ENCODE results near the gene JUNB.

JUNB gene

DNA sequence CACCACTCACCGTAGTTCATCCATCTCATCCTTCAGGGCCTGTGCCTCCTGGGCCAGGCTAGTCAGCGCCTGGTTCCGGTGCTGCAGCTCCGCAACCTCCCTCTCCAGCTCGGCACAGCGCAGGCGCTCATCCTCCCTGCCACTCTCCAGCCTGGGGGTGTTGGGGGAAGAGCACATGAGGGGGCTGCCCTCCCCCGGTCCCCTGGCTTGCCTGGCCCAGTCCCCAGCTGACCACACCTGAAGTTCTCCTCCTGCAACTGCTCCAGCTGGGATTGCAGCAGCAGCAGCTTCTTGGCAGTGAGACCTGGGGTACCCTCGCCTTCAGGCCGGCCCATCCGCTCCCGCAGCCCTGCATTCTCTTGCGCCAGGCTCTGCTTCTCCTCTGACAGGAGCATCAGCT is 20.4 kb upstream of the JUNB start:
- DNase-seq (ENCODE audit: low spot score): no peak
- no peak for ATAC-seq (ENCODE audit: low read depth)
- TF ChIP-seq, protein P1, sequence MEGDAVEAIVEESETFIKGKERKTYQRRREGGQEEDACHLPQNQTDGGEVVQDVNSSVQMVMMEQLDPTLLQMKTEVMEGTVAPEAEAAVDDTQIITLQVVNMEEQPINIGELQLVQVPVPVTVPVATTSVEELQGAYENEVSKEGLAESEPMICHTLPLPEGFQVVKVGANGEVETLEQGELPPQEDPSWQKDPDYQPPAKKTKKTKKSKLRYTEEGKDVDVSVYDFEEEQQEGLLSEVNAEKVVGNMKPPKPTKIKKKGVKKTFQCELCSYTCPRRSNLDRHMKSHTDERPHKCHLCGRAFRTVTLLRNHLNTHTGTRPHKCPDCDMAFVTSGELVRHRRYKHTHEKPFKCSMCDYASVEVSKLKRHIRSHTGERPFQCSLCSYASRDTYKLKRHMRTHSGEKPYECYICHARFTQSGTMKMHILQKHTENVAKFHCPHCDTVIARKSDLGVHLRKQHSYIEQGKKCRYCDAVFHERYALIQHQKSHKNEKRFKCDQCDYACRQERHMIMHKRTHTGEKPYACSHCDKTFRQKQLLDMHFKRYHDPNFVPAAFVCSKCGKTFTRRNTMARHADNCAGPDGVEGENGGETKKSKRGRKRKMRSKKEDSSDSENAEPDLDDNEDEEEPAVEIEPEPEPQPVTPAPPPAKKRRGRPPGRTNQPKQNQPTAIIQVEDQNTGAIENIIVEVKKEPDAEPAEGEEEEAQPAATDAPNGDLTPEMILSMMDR (IDR thresholded peaks at IDR 0.05; ENCODE audit: poor library complexity, severe bottlenecking): no peak
- no peaks in the 10 kb centered on the region for H3K9me3 ChIP-seq (ENCODE audit: severe bottlenecking)
- H3K27ac ChIP-seq (ENCODE audit: poor library complexity, severe bottlenecking): no peak overlapping the region
- peaks cover 36% of the 10 kb centered on the region for H3K36me3 ChIP-seq (ENCODE audit: low read depth)
- no peak overlapping the region for H3K4me3 ChIP-seq (ENCODE audit: severe bottlenecking)
- no peaks in the 10 kb centered on the region for H3K4me1 ChIP-seq (ENCODE audit: insufficient read depth, poor library complexity, severe bottlenecking)
- no peaks in the 10 kb centered on the region for H3K27me3 ChIP-seq (ENCODE audit: insufficient read depth, poor library complexity, severe bottlenecking)

DNA sequence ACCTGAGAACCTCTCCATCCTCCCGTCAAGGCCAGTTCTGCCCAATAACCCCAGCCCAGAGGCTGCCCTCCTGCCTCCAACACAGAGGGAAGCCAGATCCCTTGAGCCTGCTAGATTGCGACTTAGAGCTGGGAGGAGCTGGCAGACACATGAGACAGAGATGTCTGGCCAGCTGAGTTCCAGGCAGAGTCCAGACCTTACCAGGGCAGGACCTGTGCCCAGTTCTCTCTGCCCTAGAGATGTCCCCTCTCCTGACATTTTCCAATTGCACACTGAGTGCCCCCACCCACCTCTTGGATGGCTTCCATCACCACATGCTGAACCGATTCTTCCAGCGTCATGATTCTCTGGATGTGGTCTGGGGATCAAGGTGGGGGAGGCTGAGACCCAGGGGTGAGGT is 19.0 kb upstream of the JUNB start:
- no peaks in the 10 kb centered on the region for H3K4me1 ChIP-seq (ENCODE audit: insufficient read depth, poor library complexity, severe bottlenecking)
- no peak overlapping the region for H3K4me3 ChIP-seq (ENCODE audit: severe bottlenecking)
- no peaks in the 10 kb centered on the region for H3K27me3 ChIP-seq (ENCODE audit: insufficient read depth, poor library complexity, severe bottlenecking)
- no peaks in the 10 kb centered on the region for H3K9me3 ChIP-seq (ENCODE audit: severe bottlenecking)
- DNase-seq (ENCODE audit: low spot score): no peak
- TF ChIP-seq, protein P1 (IDR thresholded peaks at IDR 0.05; ENCODE audit: poor library complexity, severe bottlenecking): no peak
- H3K27ac ChIP-seq (ENCODE audit: poor library complexity, severe bottlenecking): no peak overlapping the region
- peaks cover 36% of the 10 kb centered on the region for H3K36me3 ChIP-seq (ENCODE audit: low read depth)
- ATAC-seq (ENCODE audit: low read depth): no peak

DNA sequence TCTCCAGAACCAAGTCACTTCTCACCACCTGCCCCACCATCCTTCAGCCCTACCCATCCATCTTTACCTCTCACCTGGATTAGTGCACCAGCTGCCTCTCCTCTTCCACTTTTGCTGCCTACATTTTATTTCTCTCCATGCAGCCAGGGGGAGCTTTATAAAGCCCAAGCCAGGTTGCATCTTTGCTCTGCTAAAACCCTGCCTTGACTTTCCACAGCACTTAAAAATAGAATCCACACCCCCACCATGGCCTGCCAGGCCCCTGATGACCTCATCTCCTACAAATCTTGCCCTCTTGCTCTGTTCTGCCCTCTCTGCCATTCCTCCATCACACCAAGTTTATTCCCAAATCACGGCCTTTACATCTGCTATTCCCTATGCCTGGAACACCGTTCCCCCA is 17.7 kb upstream of the JUNB start:
- Histone ChIP-seq H3K9me3 (ENCODE audit: severe bottlenecking) (no peaks in the 10 kb centered on the region), H3K36me3 (ENCODE audit: low read depth) (peaks cover 26% of the 10 kb centered on the region), H3K27ac (ENCODE audit: poor library complexity, severe bottlenecking) (no peak overlapping the region), H3K27me3 (ENCODE audit: insufficient read depth, poor library complexity, severe bottlenecking) (no peaks in the 10 kb centered on the region), H3K4me1 (ENCODE audit: insufficient read depth, poor library complexity, severe bottlenecking) (no peaks in the 10 kb centered on the region), H3K4me3 (ENCODE audit: severe bottlenecking) (no peak overlapping the region)
- no peak for ATAC-seq (ENCODE audit: low read depth)
- TF ChIP-seq, protein P1 (IDR thresholded peaks at IDR 0.05; ENCODE audit: poor library complexity, severe bottlenecking): peak; percentile 43
- no peak for DNase-seq (ENCODE audit: low spot score)

DNA sequence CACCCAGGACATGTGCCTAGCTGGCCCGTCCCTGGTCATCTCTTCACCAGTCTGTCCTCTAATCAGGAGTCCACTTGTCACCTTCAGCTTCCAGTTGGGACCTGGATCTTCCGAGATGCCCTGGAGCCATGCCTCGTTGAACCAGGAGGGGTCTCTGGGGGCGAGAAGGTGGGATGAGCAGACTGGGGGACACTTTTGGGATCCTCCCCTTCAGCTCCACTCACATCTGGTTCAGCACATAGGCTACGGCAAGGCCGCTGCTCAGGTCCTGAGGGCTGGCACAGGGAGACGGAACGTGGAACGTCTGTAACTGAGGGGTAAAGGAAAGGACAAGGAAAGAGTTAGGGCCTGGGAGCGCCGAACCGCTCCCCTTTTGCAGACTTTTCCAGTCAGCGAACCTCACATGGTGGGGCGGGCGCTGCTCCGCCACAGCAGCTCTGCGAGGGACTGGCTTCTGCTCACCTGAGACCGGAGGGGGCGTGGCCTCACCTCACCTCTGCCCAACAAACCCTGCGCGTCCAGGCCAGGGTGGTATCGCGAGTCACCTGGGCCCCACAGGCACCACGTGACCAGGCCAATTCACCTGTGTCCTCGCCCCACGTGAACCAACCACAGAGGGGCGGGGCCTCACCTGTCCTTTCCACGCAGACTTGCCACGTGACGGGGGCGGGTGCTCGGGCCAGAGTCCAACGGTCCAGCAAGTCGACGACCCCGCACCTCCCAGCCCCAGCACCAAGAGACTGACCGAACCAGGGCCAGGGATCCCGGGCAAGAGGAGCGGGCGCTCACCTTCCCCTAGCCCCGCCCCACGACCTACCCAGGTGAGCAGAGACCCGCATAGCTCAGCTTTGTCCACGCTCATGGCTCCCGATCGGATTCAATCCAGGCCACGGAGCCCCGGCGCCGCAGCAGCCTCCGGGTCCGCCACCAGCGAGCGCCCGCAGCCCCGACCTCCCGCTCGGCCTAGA is 16.4 kb upstream of the JUNB start, which contains the start of gene HOOK2:
HOOK2 (minus strand) TSS at position 965 of the 968 bp plus-strand sequence; CDS start at position 862, 103 bp downstream.
- H3K9me3 ChIP-seq (ENCODE audit: severe bottlenecking): no peaks in the 10 kb centered on the region
- H3K27ac ChIP-seq (ENCODE audit: poor library complexity, severe bottlenecking): peak within 1 kb of the TSS; percentile 92
- DNase-seq (ENCODE audit: low spot score) (peak; percentile 99), ATAC-seq (ENCODE audit: low read depth) (peak; percentile 65)
- H3K4me1 ChIP-seq (ENCODE audit: insufficient read depth, poor library complexity, severe bottlenecking): peaks cover 7% of the 10 kb centered on the region
- no peaks in the 10 kb centered on the region for H3K27me3 ChIP-seq (ENCODE audit: insufficient read depth, poor library complexity, severe bottlenecking)
- peaks cover 19% of the 10 kb centered on the region for H3K36me3 ChIP-seq (ENCODE audit: low read depth)
- TF ChIP-seq, protein P1 (IDR thresholded peaks at IDR 0.05; ENCODE audit: poor library complexity, severe bottlenecking): no peak
- peak within 1 kb of the TSS; percentile 85 for H3K4me3 ChIP-seq (ENCODE audit: severe bottlenecking)
